H1 (cell line): ENCODE results near the gene ARPC2.

Experiments used
- CHD2 ChIP-seq: IDR thresholded peaks from 2 replicates; pipeline ENCODE4 v1.6.1; 2012; ENCODE audit warnings: low read length, improper control_type of control experiment
- CTCF ChIP-seq, 3 experiments: IDR thresholded peaks; 1 replicate in 2 of 3; 2 replicates in 1 of 3; pipeline versions ENCODE4 v1.5.1 to v1.6.1; 2011; ENCODE audit warnings: low read length in 3 of 3, mild to moderate bottlenecking in 3 of 3, inconsistent platforms in 2 of 3, low read depth in 1 of 3, moderate library complexity in 1 of 3; ENCODE audit not compliant: insufficient read depth in 1 of 3; ENCODE audit errors: control extremely low read depth in 1 of 3
- EP300 ChIP-seq, 2 experiments: IDR thresholded peaks; 1 replicate in 1 of 2; 2 replicates in 1 of 2; pipeline ENCODE4 v1.6.1; 2011 to 2012; ENCODE audit warnings: low read depth in 2 of 2, low read length in 2 of 2, mild to moderate bottlenecking in 2 of 2, borderline replicate concordance in 1 of 2, inconsistent platforms in 1 of 2, moderate library complexity in 1 of 2
- EZH2 ChIP-seq: fragments of 200-600 bp; sonication (generic); IDR thresholded peaks from 2 replicates; pipeline ENCODE4 v1.7.1; 2012; ENCODE audit warnings: low read depth, mild to moderate bottlenecking, moderate library complexity, low read length, inconsistent platforms; ENCODE audit not compliant: severe bottlenecking
- JUN ChIP-seq: IDR thresholded peaks from 2 replicates; pipeline ENCODE4 v1.6.1; 2011; ENCODE audit warnings: low read depth, mild to moderate bottlenecking, improper control_type of control experiment, low read length
- POLR2AphosphoS5 ChIP-seq: IDR thresholded peaks from 2 replicates; pipeline ENCODE4 v1.6.1; 2011; ENCODE audit warnings: low read depth, low read length

DNA sequence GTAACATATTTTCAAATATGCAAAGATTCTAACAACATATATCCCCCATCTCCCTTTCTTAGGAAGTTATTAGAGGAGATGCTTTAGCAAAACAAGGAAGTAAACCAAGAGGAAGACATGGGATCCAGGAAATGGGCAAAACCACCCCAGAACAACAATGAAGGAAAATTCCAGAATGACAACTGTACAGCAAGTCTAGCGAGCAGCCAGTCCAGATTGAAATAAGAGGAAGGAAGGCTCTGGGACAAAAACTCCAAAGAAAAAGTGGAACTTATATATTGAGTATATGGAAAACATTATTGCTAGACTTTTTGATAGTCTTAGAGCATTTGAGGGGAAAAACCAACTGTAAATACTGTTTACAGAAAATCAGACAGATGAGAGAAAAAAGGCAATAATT lies 2.9 kb upstream of the ARPC2 start:
- TF ChIP-seq EP300 (IDR thresholded peaks at IDR 0.05; ENCODE audit: borderline replicate concordance in 1 of 2, low read depth in 2 of 2, low read length in 2 of 2), result no peak
- TF ChIP-seq EZH2, result no peak
- no peak for TF ChIP-seq JUN
- no peak for TF ChIP-seq CHD2
- no peak for TF ChIP-seq CTCF (IDR thresholded peaks at IDR 0.05; ENCODE audit: control extremely low read depth in 1 of 3, insufficient read depth in 1 of 3, low read depth in 1 of 3, low read length in 3 of 3)
- no peak for TF ChIP-seq POLR2AphosphoS5
